HFFc6 (cell line): ENCODE data around the gene GTF3C6. TPM values are rescaled to one million over a fixed set of nuclear protein-coding genes. Genes with fewer than 3 reads are reported as not detected.
A peak's percentile ranks its signal among the peaks of the same experiment; 100 is the strongest.
"Not testable (repeated sequence)": the region's sequence is repeated elsewhere in the genome, so short reads cannot be mapped to it uniquely, and the experiment has no call there.

ENCODE experiments used
- DNase-seq: peaks from one replicate; pipeline ENCODE4 v3.0.0-alpha.2; 2018
- H3K27ac Mint-ChIP-seq: 2 replicates; pipeline ENCODE4 v1.8.0; 2020; ENCODE audit warnings: mild to moderate bottlenecking, mixed read lengths
- H3K27me3 Mint-ChIP-seq: 2 replicates; pipeline ENCODE4 v1.8.0; 2021; ENCODE audit warnings: mild to moderate bottlenecking, moderate library complexity, mixed read lengths; ENCODE audit not compliant: insufficient read depth
- H3K36me3 Mint-ChIP-seq: 2 replicates; pipeline ENCODE4 v1.8.0; 2021; ENCODE audit warnings: low read depth, mixed read lengths
- H3K4me1 Mint-ChIP-seq: 2 replicates; pipeline ENCODE4 v1.8.0; 2020; ENCODE audit warnings: low read depth, mixed read lengths
- H3K4me3 Mint-ChIP-seq: 2 replicates; pipeline ENCODE4 v1.8.0; 2020; ENCODE audit warnings: mild to moderate bottlenecking, moderate library complexity, mixed read lengths
- H3K9me3 Mint-ChIP-seq: 2 replicates; pipeline ENCODE4 v1.8.0; 2020; ENCODE audit warnings: mild to moderate bottlenecking, mixed read lengths
- CTCF ChIP-seq: fragments of 200-600 bp; sonication (generic); IDR thresholded peaks from 2 replicates; pipeline ENCODE4 v1.5.0; 2021; ENCODE audit warnings: antibody characterized with exemption, mild to moderate bottlenecking
- total RNA-seq, 6 experiments: library from RNA; stranded (reverse); fragmentation: NEBNext Ultra II Directional; extraction: Animal tissue kit (Norgen Biotek cat#: 25700); gene quantifications; 2 replicates in 1 of 6; 3 replicates in 5 of 6; pipeline ENCODE4 v1.2.3, GENCODE V29; 2021

GTF3C6 gene
- total RNA-seq, 6 experiments from 2014 or later, result 119 to 134 (median 127) TPM

GRCh38 chr6:111002350-111002749 is 43.8 kb downstream of the GTF3C6 start:
- no peaks in the 10 kb centered on the region for H3K9me3 Mint-ChIP-seq

GRCh38 chr6:111011360-111012142 is 53.0 kb downstream of the GTF3C6 start:
- Mint-ChIP-seq H3K4me3 (no peak overlapping the region), H3K36me3 (peaks cover 20% of the 10 kb centered on the region), H3K9me3 (no peaks in the 10 kb centered on the region), H3K27ac (peak overlapping the region; percentile 1; the same call in 1 of the 2 replicates), H3K4me1 (peaks cover 7% of the 10 kb centered on the region), H3K27me3 (no peaks in the 10 kb centered on the region)
- TF ChIP-seq CTCF, result peak; percentile 82
- peak; percentile 51 for DNase-seq

More at GRCh38 chr6:111002350-111002749, 43.8 kb downstream of the GTF3C6 start:
- no peak for TF ChIP-seq CTCF
- Mint-ChIP-seq H3K27ac (no peak overlapping the region), H3K4me3 (no peak overlapping the region), H3K36me3 (peaks cover 20% of the 10 kb centered on the region), H3K27me3 (no peaks in the 10 kb centered on the region), H3K4me1 (peaks cover 7% of the 10 kb centered on the region; the same call in 1 of the 2 replicates)
- DNase-seq, result no peak

- TF ChIP-seq CTCF, result no peak
- Mint-ChIP-seq H3K4me1 (peaks cover 7% of the 10 kb centered on the region), H3K27me3 (no peaks in the 10 kb centered on the region), H3K9me3 (no peaks in the 10 kb centered on the region), H3K27ac (no peak overlapping the region), H3K4me3 (no peak overlapping the region), H3K36me3 (peaks cover 20% of the 10 kb centered on the region)
- no peak for DNase-seq
These were observed 53.6 kb downstream of the GTF3C6 start for GRCh38 chr6:111012143-111012452.

GRCh38 chr6:111012520-111012919 is 54.0 kb downstream of the GTF3C6 start:
- peaks cover 20% of the 10 kb centered on the region for H3K36me3 Mint-ChIP-seq
- H3K4me1 Mint-ChIP-seq, H3K27ac Mint-ChIP-seq, H3K4me3 Mint-ChIP-seq, H3K27me3 Mint-ChIP-seq, H3K9me3 Mint-ChIP-seq, DNase-seq: not testable (repeated sequence)

- H3K9me3 Mint-ChIP-seq, result no peaks in the 10 kb centered on the region
- H3K4me1 Mint-ChIP-seq, result peaks cover 7% of the 10 kb centered on the region
- H3K27me3 Mint-ChIP-seq, result no peaks in the 10 kb centered on the region
- no peak overlapping the region for H3K27ac Mint-ChIP-seq
- no peak for DNase-seq
- no peak overlapping the region for H3K4me3 Mint-ChIP-seq
- TF ChIP-seq CTCF, result no peak
- H3K36me3 Mint-ChIP-seq, result peaks cover 20% of the 10 kb centered on the region
These were observed 54.8 kb downstream of the GTF3C6 start for GRCh38 chr6:111013144-111013915.
